Measurements from ENCODE around the gene PLXNA4. TPM values are rescaled to one million over a fixed set of nuclear protein-coding genes. Genes with fewer than 3 reads are reported as not detected.
"Not testable (repeated sequence)": the region's sequence is repeated elsewhere in the genome, so short reads cannot be mapped to it uniquely, and the experiment has no call there.

Gene PLXNA4
- total and polyA plus RNA-seq, 2 experiments from 2014 or later, result 0.08 to 0.80 TPM

- not testable (repeated sequence) for H3K9me2 ChIP-seq (ENCODE audit: insufficient read depth); H3K27me3 ChIP-seq (ENCODE audit: insufficient read depth); H3K4me3 Mint-ChIP-seq; H3K4me2 ChIP-seq; H3K9me3 Mint-ChIP-seq; DNase-seq (ENCODE audit: low spot score); H3K36me3 ChIP-seq (ENCODE audit: insufficient read depth); H3K4me1 Mint-ChIP-seq; H2AFZ ChIP-seq; ATAC-seq; H3F3A ChIP-seq (replicated peaks; ENCODE audit: low read depth); H3K4me1 ChIP-seq (ENCODE audit: insufficient read depth); H3K27me3 Mint-ChIP-seq (ENCODE audit: insufficient read depth, low read depth, poor library complexity); H3K27ac Mint-ChIP-seq; H3K4me3 ChIP-seq; H3K36me3 Mint-ChIP-seq (ENCODE audit: low read depth); H3K27ac ChIP-seq (ENCODE audit: low read depth); H3K79me2 ChIP-seq (replicated peaks; ENCODE audit: insufficient read depth); H4K20me1 ChIP-seq (replicated peaks; ENCODE audit: insufficient read depth)
Observed at GRCh38 chr7:132390049-132390448, 186.2 kb downstream of the PLXNA4 start.

DNA sequence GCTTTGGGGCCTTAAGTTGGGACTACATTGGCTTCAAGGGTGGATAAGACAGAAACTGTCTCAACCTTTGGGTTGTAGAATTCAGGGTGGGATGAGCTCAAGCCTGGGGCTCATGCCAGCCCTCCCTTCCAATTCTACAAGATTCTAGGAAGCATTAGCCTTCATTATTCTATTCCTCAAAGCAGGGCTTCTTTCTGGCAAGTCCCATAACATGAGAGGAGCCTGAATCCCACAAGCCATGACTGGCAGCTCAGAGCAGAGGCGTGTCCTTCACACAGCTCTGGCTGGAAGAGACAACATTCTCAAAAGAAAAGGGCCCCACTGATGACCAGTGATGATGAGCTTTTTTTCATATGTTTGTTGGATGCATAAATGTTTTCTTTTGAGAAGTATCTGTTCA is 187.6 kb downstream of the PLXNA4 start:
- H3K4me1 ChIP-seq (ENCODE audit: insufficient read depth), result no peaks in the 10 kb centered on the region
- H3K27me3 ChIP-seq (ENCODE audit: insufficient read depth), result no peaks in the 10 kb centered on the region
- Mint-ChIP-seq H3K36me3 (ENCODE audit: low read depth) (no peaks in the 10 kb centered on the region), H3K4me1 (no peaks in the 10 kb centered on the region; the same call in 2 of the 3 replicates), H3K27ac (no peak overlapping the region), H3K9me3 (no peaks in the 10 kb centered on the region), H3K27me3 (ENCODE audit: insufficient read depth, low read depth, poor library complexity) (peaks cover 3% of the 10 kb centered on the region), H3K4me3 (no peak overlapping the region)
- H3K27ac ChIP-seq (ENCODE audit: low read depth), result no peak overlapping the region
- no peak overlapping the region for H3K4me2 ChIP-seq
- H3K79me2 ChIP-seq (replicated peaks; ENCODE audit: insufficient read depth), result no peaks in the 10 kb centered on the region
- H3K36me3 ChIP-seq (ENCODE audit: insufficient read depth), result no peaks in the 10 kb centered on the region
- no peaks in the 10 kb centered on the region for H3K9me2 ChIP-seq (ENCODE audit: insufficient read depth)
- H2AFZ ChIP-seq, result no peak overlapping the region
- no peak for DNase-seq (ENCODE audit: low spot score)
- H3F3A ChIP-seq (replicated peaks; ENCODE audit: low read depth), result no peaks in the 10 kb centered on the region
- H4K20me1 ChIP-seq (replicated peaks; ENCODE audit: insufficient read depth), result no peaks in the 10 kb centered on the region
- H3K4me3 ChIP-seq, result no peak overlapping the region
- ATAC-seq, result no peak
- TF ChIP-seq JUNB (IDR thresholded peaks at IDR 0.05; ENCODE audit: unreplicated experiment), result no peak
- TF ChIP-seq ETS1 (IDR thresholded peaks at IDR 0.05), result no peak
- TF ChIP-seq, protein P1, sequence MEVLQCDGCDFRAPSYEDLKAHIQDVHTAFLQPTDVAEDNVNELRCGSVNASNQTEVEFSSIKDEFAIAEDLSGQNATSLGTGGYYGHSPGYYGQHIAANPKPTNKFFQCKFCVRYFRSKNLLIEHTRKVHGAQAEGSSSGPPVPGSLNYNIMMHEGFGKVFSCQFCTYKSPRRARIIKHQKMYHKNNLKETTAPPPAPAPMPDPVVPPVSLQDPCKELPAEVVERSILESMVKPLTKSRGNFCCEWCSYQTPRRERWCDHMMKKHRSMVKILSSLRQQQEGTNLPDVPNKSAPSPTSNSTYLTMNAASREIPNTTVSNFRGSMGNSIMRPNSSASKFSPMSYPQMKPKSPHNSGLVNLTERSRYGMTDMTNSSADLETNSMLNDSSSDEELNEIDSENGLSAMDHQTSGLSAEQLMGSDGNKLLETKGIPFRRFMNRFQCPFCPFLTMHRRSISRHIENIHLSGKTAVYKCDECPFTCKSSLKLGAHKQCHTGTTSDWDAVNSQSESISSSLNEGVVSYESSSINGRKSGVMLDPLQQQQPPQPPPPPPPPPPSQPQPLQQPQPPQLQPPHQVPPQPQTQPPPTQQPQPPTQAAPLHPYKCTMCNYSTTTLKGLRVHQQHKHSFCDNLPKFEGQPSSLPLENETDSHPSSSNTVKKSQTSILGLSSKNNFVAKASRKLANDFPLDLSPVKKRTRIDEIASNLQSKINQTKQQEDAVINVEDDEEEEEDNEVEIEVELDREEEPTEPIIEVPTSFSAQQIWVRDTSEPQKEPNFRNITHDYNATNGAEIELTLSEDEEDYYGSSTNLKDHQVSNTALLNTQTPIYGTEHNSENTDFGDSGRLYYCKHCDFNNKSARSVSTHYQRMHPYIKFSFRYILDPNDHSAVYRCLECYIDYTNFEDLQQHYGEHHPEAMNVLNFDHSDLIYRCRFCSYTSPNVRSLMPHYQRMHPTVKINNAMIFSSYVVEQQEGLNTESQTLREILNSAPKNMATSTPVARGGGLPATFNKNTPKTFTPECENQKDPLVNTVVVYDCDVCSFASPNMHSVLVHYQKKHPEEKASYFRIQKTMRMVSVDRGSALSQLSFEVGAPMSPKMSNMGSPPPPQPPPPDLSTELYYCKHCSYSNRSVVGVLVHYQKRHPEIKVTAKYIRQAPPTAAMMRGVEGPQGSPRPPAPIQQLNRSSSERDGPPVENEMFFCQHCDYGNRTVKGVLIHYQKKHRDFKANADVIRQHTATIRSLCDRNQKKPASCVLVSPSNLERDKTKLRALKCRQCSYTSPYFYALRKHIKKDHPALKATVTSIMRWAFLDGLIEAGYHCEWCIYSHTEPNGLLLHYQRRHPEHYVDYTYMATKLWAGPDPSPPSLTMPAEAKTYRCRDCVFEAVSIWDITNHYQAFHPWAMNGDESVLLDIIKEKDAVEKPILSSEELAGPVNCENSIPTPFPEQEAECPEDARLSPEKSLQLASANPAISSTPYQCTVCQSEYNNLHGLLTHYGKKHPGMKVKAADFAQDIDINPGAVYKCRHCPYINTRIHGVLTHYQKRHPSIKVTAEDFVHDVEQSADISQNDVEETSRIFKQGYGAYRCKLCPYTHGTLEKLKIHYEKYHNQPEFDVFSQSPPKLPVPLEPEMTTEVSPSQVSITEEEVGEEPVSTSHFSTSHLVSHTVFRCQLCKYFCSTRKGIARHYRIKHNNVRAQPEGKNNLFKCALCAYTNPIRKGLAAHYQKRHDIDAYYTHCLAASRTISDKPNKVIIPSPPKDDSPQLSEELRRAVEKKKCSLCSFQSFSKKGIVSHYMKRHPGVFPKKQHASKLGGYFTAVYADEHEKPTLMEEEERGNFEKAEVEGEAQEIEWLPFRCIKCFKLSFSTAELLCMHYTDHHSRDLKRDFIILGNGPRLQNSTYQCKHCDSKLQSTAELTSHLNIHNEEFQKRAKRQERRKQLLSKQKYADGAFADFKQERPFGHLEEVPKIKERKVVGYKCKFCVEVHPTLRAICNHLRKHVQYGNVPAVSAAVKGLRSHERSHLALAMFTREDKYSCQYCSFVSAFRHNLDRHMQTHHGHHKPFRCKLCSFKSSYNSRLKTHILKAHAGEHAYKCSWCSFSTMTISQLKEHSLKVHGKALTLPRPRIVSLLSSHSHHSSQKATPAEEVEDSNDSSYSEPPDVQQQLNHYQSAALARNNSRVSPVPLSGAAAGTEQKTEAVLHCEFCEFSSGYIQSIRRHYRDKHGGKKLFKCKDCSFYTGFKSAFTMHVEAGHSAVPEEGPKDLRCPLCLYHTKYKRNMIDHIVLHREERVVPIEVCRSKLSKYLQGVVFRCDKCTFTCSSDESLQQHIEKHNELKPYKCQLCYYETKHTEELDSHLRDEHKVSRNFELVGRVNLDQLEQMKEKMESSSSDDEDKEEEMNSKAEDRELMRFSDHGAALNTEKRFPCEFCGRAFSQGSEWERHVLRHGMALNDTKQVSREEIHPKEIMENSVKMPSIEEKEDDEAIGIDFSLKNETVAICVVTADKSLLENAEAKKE (CRISPR knock-in tag; IDR thresholded peaks at IDR 0.05), result no peak
- TF ChIP-seq CTCF (conservative IDR thresholded peaks at IDR 0.05; ENCODE audit: low read depth in 2 of 2), result no peak
- TF ChIP-seq EZH2phosphoT487 (IDR thresholded peaks at IDR 0.05; ENCODE audit: unreplicated experiment), result no peak
- TF ChIP-seq, protein P2, sequence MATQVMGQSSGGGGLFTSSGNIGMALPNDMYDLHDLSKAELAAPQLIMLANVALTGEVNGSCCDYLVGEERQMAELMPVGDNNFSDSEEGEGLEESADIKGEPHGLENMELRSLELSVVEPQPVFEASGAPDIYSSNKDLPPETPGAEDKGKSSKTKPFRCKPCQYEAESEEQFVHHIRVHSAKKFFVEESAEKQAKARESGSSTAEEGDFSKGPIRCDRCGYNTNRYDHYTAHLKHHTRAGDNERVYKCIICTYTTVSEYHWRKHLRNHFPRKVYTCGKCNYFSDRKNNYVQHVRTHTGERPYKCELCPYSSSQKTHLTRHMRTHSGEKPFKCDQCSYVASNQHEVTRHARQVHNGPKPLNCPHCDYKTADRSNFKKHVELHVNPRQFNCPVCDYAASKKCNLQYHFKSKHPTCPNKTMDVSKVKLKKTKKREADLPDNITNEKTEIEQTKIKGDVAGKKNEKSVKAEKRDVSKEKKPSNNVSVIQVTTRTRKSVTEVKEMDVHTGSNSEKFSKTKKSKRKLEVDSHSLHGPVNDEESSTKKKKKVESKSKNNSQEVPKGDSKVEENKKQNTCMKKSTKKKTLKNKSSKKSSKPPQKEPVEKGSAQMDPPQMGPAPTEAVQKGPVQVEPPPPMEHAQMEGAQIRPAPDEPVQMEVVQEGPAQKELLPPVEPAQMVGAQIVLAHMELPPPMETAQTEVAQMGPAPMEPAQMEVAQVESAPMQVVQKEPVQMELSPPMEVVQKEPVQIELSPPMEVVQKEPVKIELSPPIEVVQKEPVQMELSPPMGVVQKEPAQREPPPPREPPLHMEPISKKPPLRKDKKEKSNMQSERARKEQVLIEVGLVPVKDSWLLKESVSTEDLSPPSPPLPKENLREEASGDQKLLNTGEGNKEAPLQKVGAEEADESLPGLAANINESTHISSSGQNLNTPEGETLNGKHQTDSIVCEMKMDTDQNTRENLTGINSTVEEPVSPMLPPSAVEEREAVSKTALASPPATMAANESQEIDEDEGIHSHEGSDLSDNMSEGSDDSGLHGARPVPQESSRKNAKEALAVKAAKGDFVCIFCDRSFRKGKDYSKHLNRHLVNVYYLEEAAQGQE (IDR thresholded peaks at IDR 0.05; ENCODE audit: unreplicated experiment), result no peak
- no peak for TF ChIP-seq CREB1 (CRISPR knock-in tag; IDR thresholded peaks at IDR 0.05; ENCODE audit: low read depth)
- TF ChIP-seq STAT1 (IDR thresholded peaks at IDR 0.05; ENCODE audit: unreplicated experiment), result no peak
- no peak for TF ChIP-seq EZH2 (IDR thresholded peaks at IDR 0.05; ENCODE audit: low read depth, unreplicated experiment)
- no peak for TF ChIP-seq POLR2AphosphoS5 (IDR thresholded peaks at IDR 0.05; ENCODE audit: low read depth)

Measured in GM23338 (cell line).